HEK293T (cell line): ENCODE measurements around the gene SEMA3C.

Experiments
- ARNT ChIP-seq: fragments of 450-650 bp; IDR thresholded peaks from 2 replicates; pipeline ENCODE4 v1.6.1; 2017; ENCODE audit warnings: mild to moderate bottlenecking
- BHLHE40 ChIP-seq: fragments of 450-650 bp; IDR thresholded peaks from 2 replicates; pipeline ENCODE4 v1.6.1; 2016; ENCODE audit warnings: mild to moderate bottlenecking, moderate library complexity, borderline replicate concordance
- CTBP1 ChIP-seq: fragments of 450-650 bp; IDR thresholded peaks from 2 replicates; pipeline ENCODE4 v1.6.1; 2016; ENCODE audit warnings: borderline replicate concordance
- ELF4 ChIP-seq: fragments of 450-650 bp; IDR thresholded peaks from 2 replicates; pipeline ENCODE4 v1.6.1; 2017; ENCODE audit warnings: antibody characterized with exemption
- FOXA1 ChIP-seq: fragments of 450-650 bp; IDR thresholded peaks from 2 replicates; pipeline ENCODE4 v1.6.1; 2016; ENCODE audit warnings: mild to moderate bottlenecking
- FOXK2 ChIP-seq: fragments of 450-650 bp; IDR thresholded peaks from 2 replicates; pipeline ENCODE4 v1.6.1; 2016; ENCODE audit warnings: mild to moderate bottlenecking
- FOXM1 ChIP-seq: fragments of 450-650 bp; IDR thresholded peaks from 2 replicates; pipeline ENCODE4 v1.6.1; 2017; ENCODE audit warnings: mild to moderate bottlenecking, borderline replicate concordance
- HDGF ChIP-seq: fragments of 450-650 bp; IDR thresholded peaks from 2 replicates; pipeline ENCODE4 v1.6.1; 2017; ENCODE audit warnings: antibody characterized with exemption, borderline replicate concordance
- L3MBTL2 ChIP-seq: fragments of 450-650 bp; conservative IDR thresholded peaks from 2 replicates; pipeline ENCODE4 v1.6.1; 2016; ENCODE audit warnings: mild to moderate bottlenecking
- NFRKB ChIP-seq: fragments of 450-650 bp; IDR thresholded peaks from 2 replicates; pipeline ENCODE4 v1.6.1; 2016; ENCODE audit warnings: mild to moderate bottlenecking, moderate library complexity
- SP1 ChIP-seq: fragments of 450-650 bp; IDR thresholded peaks from 2 replicates; pipeline ENCODE4 v1.6.1; 2017
- SUZ12 ChIP-seq: fragments of 450-650 bp; IDR thresholded peaks from 2 replicates; pipeline ENCODE4 v1.6.1; 2016; ENCODE audit warnings: mild to moderate bottlenecking
- TARDBP ChIP-seq: fragments of 450-650 bp; IDR thresholded peaks from 2 replicates; pipeline ENCODE4 v1.6.1; 2016
- ZNF384 ChIP-seq: fragments of 450-650 bp; IDR thresholded peaks from 2 replicates; pipeline ENCODE4 v1.6.1; 2016

- TF ChIP-seq TARDBP (no peak), BHLHE40 (no peak), NFRKB (no peak), FOXK2 (no peak), FOXA1 (no peak), FOXM1 (no peak), SP1 (no peak), ELF4 (no peak), ZNF384 (no peak), HDGF (no peak), CTBP1 (no peak), L3MBTL2 (no peak), SUZ12 (no peak), ARNT (no peak)
Measured at GRCh38 chr7:80838643-80839042, 80.2 kb downstream of the SEMA3C start.
